ENCODE measurements around the gene MAGI2. TPM values are rescaled to one million over a fixed set of nuclear protein-coding genes. Genes with fewer than 3 reads are reported as not detected.

MAGI2 gene
- total RNA-seq, 1 experiment from 2014 or later = 0.25 TPM

DNA sequence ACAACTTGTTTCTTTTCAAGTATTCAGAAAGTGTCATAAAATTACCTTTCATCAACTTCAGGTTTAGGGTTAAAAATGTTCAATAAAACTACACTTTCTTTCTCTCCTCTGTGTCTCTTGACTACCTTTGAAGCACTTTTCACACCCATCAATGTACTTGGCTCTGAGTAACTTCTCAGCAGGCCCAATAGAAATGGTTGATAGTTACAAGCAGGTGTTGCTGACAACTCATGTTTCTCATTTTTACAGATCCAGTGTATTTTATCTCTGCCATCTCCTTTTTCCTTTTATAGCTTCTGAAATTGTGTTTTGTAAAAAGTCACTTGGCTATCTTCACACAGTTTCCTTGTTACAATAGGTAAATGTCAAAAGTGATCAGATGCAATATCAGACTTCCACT, 1306.9 kb downstream of the MAGI2 start:
- H3K9me3 Mint-ChIP-seq (ENCODE audit: unreplicated experiment) = no peaks in the 10 kb centered on the region
- ChIA-PET CTCF (interaction anchor here (0.6 kb wide), 1 partner anchor 281 kb away, joined by 6 read pairs; no protein-coding TSS in a partner anchor), POLR2A (no interaction called here)
- Histone ChIP-seq H3K36me3 (ENCODE audit: control insufficient read depth, insufficient read depth, low read length) (no peaks in the 10 kb centered on the region), H3K4me3 (ENCODE audit: low read depth, low read length) (no peak overlapping the region), H3K9me3 (no peaks in the 10 kb centered on the region), H3K4me1 (no peaks in the 10 kb centered on the region), H3K27me3 (replicated peaks; ENCODE audit: control insufficient read depth, insufficient read depth, low read length) (no peaks in the 10 kb centered on the region)
- H3K4me3 Mint-ChIP-seq (ENCODE audit: unreplicated experiment) = no peak overlapping the region
- H3K27me3 Mint-ChIP-seq (ENCODE audit: insufficient read depth, unreplicated experiment) = peaks cover 30% of the 10 kb centered on the region
- no peak for DNase-seq
- no TSS peak for BruUV-seq (replicated peaks)
- no peaks in the 10 kb centered on the region for H3K4me1 Mint-ChIP-seq (ENCODE audit: low read depth, unreplicated experiment)
- H3K36me3 Mint-ChIP-seq (ENCODE audit: insufficient read depth, unreplicated experiment) = no peaks in the 10 kb centered on the region
- no peak overlapping the region for H3K27ac Mint-ChIP-seq (ENCODE audit: unreplicated experiment)
- no peak for TF ChIP-seq CTCF (IDR thresholded peaks at IDR 0.05; ENCODE audit: insufficient read depth in 1 of 2, low read depth in 1 of 2, low read length in 1 of 2, severe bottlenecking in 1 of 2, unreplicated experiment in 1 of 2)
- intact Hi-C loops (cut with micrococcal nuclease; ENCODE audit: unreplicated experiment) = no loop called here

DNA sequence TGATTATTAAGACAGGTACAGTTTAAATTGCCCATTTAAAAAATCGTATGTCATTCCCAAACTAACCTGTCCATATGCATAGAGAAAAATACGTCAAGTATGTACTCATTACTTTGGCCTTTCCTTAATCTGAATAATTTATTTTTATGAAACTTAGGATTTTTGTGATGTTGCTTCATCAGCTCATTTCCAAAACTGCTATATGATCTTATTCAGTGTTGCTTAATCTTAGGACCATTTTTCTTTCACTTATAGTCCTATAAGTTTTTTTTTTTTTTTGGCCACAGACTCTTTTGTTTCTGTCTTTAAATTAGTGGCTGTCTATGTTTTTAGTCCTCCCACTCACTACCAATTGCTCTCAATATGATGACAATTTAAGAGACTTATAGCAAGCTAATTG, 1309.8 kb downstream of the MAGI2 start:
- ChIA-PET POLR2A (no interaction called here), CTCF (interaction anchor here (0.7 kb wide), 1 partner anchor 55 kb away, joined by 5 read pairs; no protein-coding TSS in a partner anchor)
- no peaks in the 10 kb centered on the region for H3K36me3 ChIP-seq (ENCODE audit: control insufficient read depth, insufficient read depth, low read length)
- BruUV-seq (replicated peaks) = no TSS peak
- no peak for TF ChIP-seq CTCF (IDR thresholded peaks at IDR 0.05; ENCODE audit: insufficient read depth in 1 of 2, low read depth in 1 of 2, low read length in 1 of 2, severe bottlenecking in 1 of 2, unreplicated experiment in 1 of 2)
- Mint-ChIP-seq H3K9me3 (ENCODE audit: unreplicated experiment) (no peaks in the 10 kb centered on the region), H3K4me3 (ENCODE audit: unreplicated experiment) (no peak overlapping the region), H3K27ac (ENCODE audit: unreplicated experiment) (no peak overlapping the region), H3K4me1 (ENCODE audit: low read depth, unreplicated experiment) (no peaks in the 10 kb centered on the region), H3K36me3 (ENCODE audit: insufficient read depth, unreplicated experiment) (no peaks in the 10 kb centered on the region), H3K27me3 (ENCODE audit: insufficient read depth, unreplicated experiment) (peaks cover 33% of the 10 kb centered on the region)
- H3K4me3 ChIP-seq (ENCODE audit: low read depth, low read length) = no peak overlapping the region
- no peak for DNase-seq
- H3K4me1 ChIP-seq = no peaks in the 10 kb centered on the region
- intact Hi-C loops (cut with micrococcal nuclease; ENCODE audit: unreplicated experiment) = no loop called here
- H3K27me3 ChIP-seq (replicated peaks; ENCODE audit: control insufficient read depth, insufficient read depth, low read length) = no peaks in the 10 kb centered on the region
- H3K9me3 ChIP-seq = no peaks in the 10 kb centered on the region

DNA sequence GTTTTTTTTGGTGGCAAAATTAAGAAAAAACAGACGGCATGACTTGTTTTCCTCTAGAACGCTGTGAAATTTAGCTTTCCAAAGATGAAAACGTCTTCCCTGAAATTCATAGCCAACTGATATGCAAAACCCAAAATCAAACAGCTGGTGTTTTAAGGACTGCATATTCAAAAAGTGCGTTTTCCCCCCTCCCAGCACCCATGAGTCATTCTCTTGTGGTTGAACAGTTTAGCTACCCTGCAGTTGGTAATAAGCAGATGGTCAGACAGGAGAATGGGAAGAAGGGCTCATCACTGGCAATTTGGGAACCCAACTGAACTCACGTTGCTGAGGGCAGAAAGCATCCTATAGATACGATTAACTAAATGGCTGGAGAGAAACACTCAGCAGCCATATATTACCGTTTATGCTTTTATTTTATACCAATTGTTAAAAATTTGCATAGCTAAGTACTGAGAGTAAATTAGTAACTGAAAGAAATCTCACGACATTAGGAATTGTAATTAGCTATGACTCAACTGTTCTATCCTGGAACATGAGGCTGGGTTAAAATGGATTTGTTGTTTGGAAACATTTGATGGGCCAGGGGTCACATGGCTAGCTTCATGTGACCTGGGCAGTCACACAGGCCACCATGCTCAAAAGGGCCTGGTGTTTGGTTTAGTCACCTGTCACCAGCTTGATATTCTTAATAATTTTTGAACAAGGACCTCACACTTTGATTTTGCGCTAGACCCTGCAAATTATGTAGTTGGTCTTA, 1311.8 kb downstream of the MAGI2 start:
- Mint-ChIP-seq H3K27ac (ENCODE audit: unreplicated experiment) (no peak overlapping the region), H3K27me3 (ENCODE audit: insufficient read depth, unreplicated experiment) (peaks cover 26% of the 10 kb centered on the region), H3K4me3 (ENCODE audit: unreplicated experiment) (no peak overlapping the region), H3K9me3 (ENCODE audit: unreplicated experiment) (no peaks in the 10 kb centered on the region), H3K36me3 (ENCODE audit: insufficient read depth, unreplicated experiment) (no peaks in the 10 kb centered on the region), H3K4me1 (ENCODE audit: low read depth, unreplicated experiment) (no peaks in the 10 kb centered on the region)
- no peaks in the 10 kb centered on the region for H3K36me3 ChIP-seq (ENCODE audit: control insufficient read depth, insufficient read depth, low read length)
- no peak for DNase-seq
- POLR2A ChIA-PET = no interaction called here
- no peaks in the 10 kb centered on the region for H3K9me3 ChIP-seq
- H3K4me1 ChIP-seq = no peaks in the 10 kb centered on the region
- no peak overlapping the region for H3K4me3 ChIP-seq (ENCODE audit: low read depth, low read length)
- intact Hi-C loops (cut with micrococcal nuclease; ENCODE audit: unreplicated experiment) = no loop called here
- CTCF ChIA-PET = no interaction called here
- no TSS peak for BruUV-seq (replicated peaks)
- no peaks in the 10 kb centered on the region for H3K27me3 ChIP-seq (replicated peaks; ENCODE audit: control insufficient read depth, insufficient read depth, low read length)
- TF ChIP-seq CTCF (IDR thresholded peaks at IDR 0.05; ENCODE audit: insufficient read depth in 1 of 2, low read depth in 1 of 2, low read length in 1 of 2, severe bottlenecking in 1 of 2, unreplicated experiment in 1 of 2) = no peak
